Measurements from ENCODE around the gene CLASP1.

CLASP1 gene

DNA sequence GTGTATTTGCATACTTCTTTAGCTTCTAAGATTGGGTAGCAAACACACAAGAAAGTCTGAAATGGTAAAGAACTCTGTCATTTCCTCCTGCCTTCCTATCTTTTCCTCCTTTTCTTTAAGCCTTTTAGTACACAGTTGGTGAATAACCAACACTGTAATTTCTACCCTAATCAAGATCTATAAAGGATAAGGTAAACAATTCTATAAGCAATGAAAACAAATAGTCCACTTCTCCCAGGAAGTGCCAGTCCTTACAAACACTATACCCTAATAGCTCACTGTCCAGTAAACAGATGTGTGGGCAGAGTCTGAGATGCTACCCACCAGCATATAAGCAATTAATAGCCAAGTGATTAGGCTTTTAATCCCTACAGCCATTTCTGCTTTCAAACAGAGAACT is 283.2 kb downstream of the CLASP1 start:
- no peaks in the 10 kb centered on the region for H3K27me3 ChIP-seq (ENCODE audit: low read depth, low read length)
- H3K4me3 ChIP-seq (ENCODE audit: low read length): no peak overlapping the region
- H4K20me1 ChIP-seq (ENCODE audit: insufficient read depth, low read length): no peaks in the 10 kb centered on the region
- H3K36me3 ChIP-seq (replicated peaks; ENCODE audit: low read depth, low read length): peaks cover 25% of the 10 kb centered on the region
- no peak for TF ChIP-seq CTCF (IDR thresholded peaks at IDR 0.05; ENCODE audit: low read depth, low read length)
- TF ChIP-seq EZH2phosphoT487 (IDR thresholded peaks at IDR 0.05; ENCODE audit: low read depth): no peak
- H3K4me2 ChIP-seq (ENCODE audit: low read length): no peak overlapping the region
- no peak overlapping the region for H2AFZ ChIP-seq (ENCODE audit: low read depth, low read length)
- H3K9ac ChIP-seq (ENCODE audit: low read length): no peak overlapping the region
- H3K27ac ChIP-seq (ENCODE audit: low read length): no peak overlapping the region
- H3K9me3 ChIP-seq (ENCODE audit: insufficient read depth, low read length): no peaks in the 10 kb centered on the region
- H3K4me1 ChIP-seq (ENCODE audit: low read length): no peaks in the 10 kb centered on the region
- no peaks in the 10 kb centered on the region for H3K79me2 ChIP-seq (ENCODE audit: low read length)

- H4K20me1 ChIP-seq (ENCODE audit: insufficient read depth, low read length): no peaks in the 10 kb centered on the region
These were observed 284.2 kb downstream of the CLASP1 start for GRCh38 chr2:121365061-121365460.

GRCh38 chr2:121363632-121364420 is 285.4 kb downstream of the CLASP1 start:
- Histone ChIP-seq H3K79me2 (ENCODE audit: low read length) (no peaks in the 10 kb centered on the region), H2AFZ (ENCODE audit: low read depth, low read length) (no peak overlapping the region), H3K9ac (ENCODE audit: low read length) (no peak overlapping the region), H3K27ac (ENCODE audit: low read length) (no peak overlapping the region), H3K9me3 (ENCODE audit: insufficient read depth, low read length) (no peaks in the 10 kb centered on the region), H3K4me3 (ENCODE audit: low read length) (no peak overlapping the region), H4K20me1 (ENCODE audit: insufficient read depth, low read length) (no peaks in the 10 kb centered on the region), H3K27me3 (ENCODE audit: low read depth, low read length) (no peaks in the 10 kb centered on the region), H3K36me3 (replicated peaks; ENCODE audit: low read depth, low read length) (peaks cover 27% of the 10 kb centered on the region), H3K4me1 (ENCODE audit: low read length) (no peaks in the 10 kb centered on the region), H3K4me2 (ENCODE audit: low read length) (no peak overlapping the region)
- TF ChIP-seq CTCF (IDR thresholded peaks at IDR 0.05; ENCODE audit: low read depth, low read length) (no peak), EZH2phosphoT487 (IDR thresholded peaks at IDR 0.05; ENCODE audit: low read depth) (no peak)

More at GRCh38 chr2:121365061-121365460, 284.2 kb downstream of the CLASP1 start:
- Histone ChIP-seq H3K4me3 (ENCODE audit: low read length) (no peak overlapping the region), H3K4me1 (ENCODE audit: low read length) (no peaks in the 10 kb centered on the region), H3K9me3 (ENCODE audit: insufficient read depth, low read length) (no peaks in the 10 kb centered on the region), H3K27me3 (ENCODE audit: low read depth, low read length) (no peaks in the 10 kb centered on the region), H3K27ac (ENCODE audit: low read length) (no peak overlapping the region), H2AFZ (ENCODE audit: low read depth, low read length) (no peak overlapping the region), H3K9ac (ENCODE audit: low read length) (no peak overlapping the region), H3K4me2 (ENCODE audit: low read length) (no peak overlapping the region), H3K79me2 (ENCODE audit: low read length) (no peaks in the 10 kb centered on the region), H3K36me3 (replicated peaks; ENCODE audit: low read depth, low read length) (peaks cover 25% of the 10 kb centered on the region)
- no peak for TF ChIP-seq CTCF (IDR thresholded peaks at IDR 0.05; ENCODE audit: low read depth, low read length)
- no peak for TF ChIP-seq EZH2phosphoT487 (IDR thresholded peaks at IDR 0.05; ENCODE audit: low read depth)

DNA sequence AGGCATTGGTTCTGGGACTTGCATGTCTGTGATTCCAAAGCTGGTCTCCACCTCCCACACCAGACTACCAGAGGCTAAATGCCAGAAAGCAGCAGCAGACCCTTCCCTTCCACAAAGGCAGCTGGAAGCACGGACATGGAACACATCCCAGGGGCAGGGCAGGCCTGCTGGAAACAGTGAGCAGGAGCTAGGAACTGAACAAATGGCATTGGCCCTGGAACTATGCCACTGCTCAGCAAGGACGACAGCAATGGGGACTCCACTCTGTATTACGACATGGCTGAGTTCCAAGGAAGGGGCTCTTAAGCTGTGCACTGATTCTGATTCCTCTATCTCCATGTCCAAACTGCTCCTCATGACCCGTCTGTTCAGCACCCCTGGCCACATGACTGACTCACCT is 286.5 kb downstream of the CLASP1 start:
- no peak overlapping the region for H3K4me3 ChIP-seq (ENCODE audit: low read length)
- H3K36me3 ChIP-seq (replicated peaks; ENCODE audit: low read depth, low read length): peaks cover 27% of the 10 kb centered on the region
- no peak overlapping the region for H3K4me2 ChIP-seq (ENCODE audit: low read length)
- no peaks in the 10 kb centered on the region for H4K20me1 ChIP-seq (ENCODE audit: insufficient read depth, low read length)
- no peaks in the 10 kb centered on the region for H3K9me3 ChIP-seq (ENCODE audit: insufficient read depth, low read length)
- H2AFZ ChIP-seq (ENCODE audit: low read depth, low read length): no peak overlapping the region
- no peak overlapping the region for H3K27ac ChIP-seq (ENCODE audit: low read length)
- no peaks in the 10 kb centered on the region for H3K27me3 ChIP-seq (ENCODE audit: low read depth, low read length)
- no peak for TF ChIP-seq CTCF (IDR thresholded peaks at IDR 0.05; ENCODE audit: low read depth, low read length)
- no peak for TF ChIP-seq EZH2phosphoT487 (IDR thresholded peaks at IDR 0.05; ENCODE audit: low read depth)
- no peaks in the 10 kb centered on the region for H3K4me1 ChIP-seq (ENCODE audit: low read length)
- no peaks in the 10 kb centered on the region for H3K79me2 ChIP-seq (ENCODE audit: low read length)
- no peak overlapping the region for H3K9ac ChIP-seq (ENCODE audit: low read length)
